Liver (tissue), 9 donors: Measurements from ENCODE around the gene DDR2. TPM values are rescaled to one million over a fixed set of nuclear protein-coding genes. Genes with fewer than 3 reads are reported as not detected.
"Not testable (repeated sequence)": the region's sequence is repeated elsewhere in the genome, so short reads cannot be mapped to it uniquely, and the experiment has no call there.

Source experiments
- DNase-seq: peaks from one replicate; pipeline ENCODE4 v3.0.0-alpha.2; 2017; ENCODE audit warnings: low spot score
- H3K27ac ChIP-seq, 2 donors: one replicate each; pipeline ENCODE4 v1.7.0; 2013; ENCODE audit warnings: inconsistent platforms in 2 of 2, low read length in 2 of 2, control low read depth in 1 of 2, low read depth in 1 of 2, mild to moderate bottlenecking in 1 of 2
- H3K27me3 ChIP-seq, 4 donors: one replicate each; pipeline versions ENCODE4 v1.6.1 to v1.7.0; 2013; ENCODE audit warnings: low read length in 3 of 4, inconsistent platforms in 1 of 4, mild to moderate bottlenecking in 1 of 4, moderate library complexity in 1 of 4; ENCODE audit not compliant: control insufficient read depth in 4 of 4, insufficient read depth in 4 of 4
- H3K36me3 ChIP-seq, 4 donors: one replicate each; pipeline versions ENCODE4 v1.6.1 to v1.7.0; 2013; ENCODE audit warnings: low read length in 3 of 4, mild to moderate bottlenecking in 3 of 4, low read depth in 1 of 4, moderate library complexity in 1 of 4; ENCODE audit not compliant: control insufficient read depth in 4 of 4, insufficient read depth in 3 of 4
- H3K4me1 ChIP-seq, 4 donors: one replicate each; pipeline versions ENCODE4 v1.6.1 to v1.7.0; 2013; ENCODE audit warnings: low read length in 3 of 4, mild to moderate bottlenecking in 3 of 4, moderate library complexity in 1 of 4; ENCODE audit not compliant: control insufficient read depth in 4 of 4, insufficient read depth in 4 of 4
- H3K4me3 ChIP-seq, 3 donors: one replicate each; pipeline versions ENCODE4 v1.6.1 to v1.7.0; 2013; ENCODE audit warnings: low read length in 3 of 3, control low read depth in 1 of 3, low read depth in 1 of 3, mild to moderate bottlenecking in 1 of 3
- H3K9ac ChIP-seq, 2 donors: one replicate each; pipeline ENCODE4 v1.7.0; 2013; ENCODE audit warnings: low read length in 2 of 2, mild to moderate bottlenecking in 2 of 2, moderate library complexity in 2 of 2, control low read depth in 1 of 2, low read depth in 1 of 2
- H3K9me3 ChIP-seq, 4 donors: one replicate each; pipeline versions ENCODE4 v1.6.1 to v1.7.0; 2013; ENCODE audit warnings: low read length in 3 of 4; ENCODE audit not compliant: control insufficient read depth in 4 of 4
- CTCF ChIP-seq: fragments of 150-350 bp; IDR thresholded peaks from 2 replicates; pipeline ENCODE4 v1.5.1; 2017; ENCODE audit warnings: improper control_type of control experiment, low read depth, low read length; ENCODE audit not compliant: missing input control
- EGR1 ChIP-seq, 2 donors: IDR thresholded peaks; 2 replicates each; pipeline ENCODE4 v1.6.1; 2016 to 2018; ENCODE audit warnings: antibody characterized with exemption in 2 of 2, low read depth in 2 of 2
- FOXA1 ChIP-seq: IDR thresholded peaks from 2 replicates; pipeline ENCODE4 v1.6.1; 2016; ENCODE audit warnings: antibody characterized with exemption
- FOXA2 ChIP-seq: IDR thresholded peaks from 2 replicates; pipeline ENCODE4 v1.6.1; 2016; ENCODE audit warnings: antibody characterized with exemption
- GABPA ChIP-seq, 2 donors: IDR thresholded peaks in 1 of 2; conservative IDR thresholded peaks in 1 of 2; 2 replicates each; pipeline ENCODE4 v1.6.1; 2016; ENCODE audit warnings: antibody characterized with exemption in 2 of 2, mild to moderate bottlenecking in 1 of 2, moderate library complexity in 1 of 2
- HNF4A ChIP-seq, 2 donors: conservative IDR thresholded peaks; 2 replicates each; pipeline ENCODE4 v1.6.1; 2016; ENCODE audit warnings: antibody characterized with exemption in 2 of 2, mild to moderate bottlenecking in 2 of 2
- HNF4G ChIP-seq: IDR thresholded peaks from 2 replicates; pipeline ENCODE4 v1.6.1; 2016; ENCODE audit warnings: antibody characterized with exemption
- MAX ChIP-seq: IDR thresholded peaks from 2 replicates; pipeline ENCODE4 v1.6.1; 2016; ENCODE audit warnings: antibody characterized with exemption
- NR2F2 ChIP-seq: IDR thresholded peaks from 2 replicates; pipeline ENCODE4 v1.6.1; 2016; ENCODE audit warnings: antibody characterized with exemption
- RAD21 ChIP-seq, 2 donors: IDR thresholded peaks; 2 replicates each; pipeline ENCODE4 v1.6.1; 2016; ENCODE audit warnings: antibody characterized with exemption in 2 of 2, mild to moderate bottlenecking in 2 of 2
- REST ChIP-seq: IDR thresholded peaks from 2 replicates; pipeline ENCODE4 v1.6.1; 2016; ENCODE audit warnings: antibody characterized with exemption, mild to moderate bottlenecking
- RXRA ChIP-seq, 2 donors: IDR thresholded peaks; 2 replicates each; pipeline ENCODE4 v1.6.1; 2017 to 2018; ENCODE audit warnings: antibody characterized with exemption in 2 of 2, mild to moderate bottlenecking in 1 of 2
- SP1 ChIP-seq: IDR thresholded peaks from 2 replicates; pipeline ENCODE4 v1.6.1; 2018; ENCODE audit warnings: antibody characterized with exemption, mild to moderate bottlenecking
- YY1 ChIP-seq: IDR thresholded peaks from 2 replicates; pipeline ENCODE4 v1.6.1; 2016; ENCODE audit warnings: antibody characterized with exemption, mild to moderate bottlenecking
- WGBS: extraction: QIAGEN DNeasy Blood & Tissue Kit; methylation state at CpG from one replicate; pipeline ENCODE4 v1.1.7; 2013; 5-methylcytosine and 5-hydroxymethylcytosine counted together
- polyA plus RNA-seq, 2 donors: library from polyadenylated mRNA; stranded (reverse) in 1 of 2; unstranded in 1 of 2; fragments of 200-250 nt in 1 of 2; fragments of >200 nt in 1 of 2; fragmentation: Nextera tagmentation in 1 of 2; extraction: Ambion mirVana in 1 of 2; gene quantifications; one replicate each; pipeline versions ENCODE4 v1.2.1 to v1.2.3, GENCODE V29; 2013 to 2015
- total RNA-seq, 2 donors: library from RNA; depleted of rRNA; stranded (reverse); fragments of >200 nt; gene quantifications; one replicate each; pipeline ENCODE4 v1.2.3, GENCODE V29; 2014
- donor health status: healthy.
- donor health status: healthy.
- donor health status: healthy.
- donor health status: healthy.
- donor health status: healthy.

The DDR2 gene
- total and polyA plus RNA-seq, 4 donors = 1.2 to 6.4 (median 2.1) TPM

- Histone ChIP-seq H3K27ac (no peak overlapping the region), H3K36me3 (peaks cover 3 to 34% (median 26%) of the 10 kb centered on the region in 4 donors), H3K27me3 (no peaks in the 10 kb centered on the region), H3K4me1 (peaks cover 7 to 21% (median 12%) of the 10 kb centered on the region in 4 donors), H3K9me3 (no peaks in the 10 kb centered on the region), H3K4me3 (no peak overlapping the region), H3K9ac (no peak overlapping the region)
- 91% methylated on average over 1 of the region's 1 CpG for WGBS
- TF ChIP-seq GABPA (IDR thresholded peaks at IDR 0.05 in 1 of 2, conservative IDR thresholded peaks at IDR 0.05 in 1 of 2) = no peak
- no peak for TF ChIP-seq HNF4G
- no peak for TF ChIP-seq RXRA (IDR thresholded peaks at IDR 0.05)
- TF ChIP-seq NR2F2 = no peak
- TF ChIP-seq MAX = no peak
- no peak for TF ChIP-seq SP1
- no peak for TF ChIP-seq EGR1 (IDR thresholded peaks at IDR 0.05; ENCODE audit: low read depth in 2 of 2)
- no peak for TF ChIP-seq HNF4A (conservative IDR thresholded peaks at IDR 0.05)
- TF ChIP-seq FOXA2 = no peak
- TF ChIP-seq FOXA1 = no peak
- TF ChIP-seq REST = no peak
- no peak for TF ChIP-seq RAD21 (IDR thresholded peaks at IDR 0.05)
- TF ChIP-seq YY1 = no peak
- no peak for TF ChIP-seq CTCF
- DNase-seq = no peak
These were observed 32.8 kb upstream of the DDR2 start for GRCh38 chr1:162599451-162599850.

GRCh38 chr1:162603117-162603516 is 29.1 kb upstream of the DDR2 start:
- H3K27me3 ChIP-seq, H3K27ac ChIP-seq, H3K9ac ChIP-seq, DNase-seq, H3K4me3 ChIP-seq, H3K4me1 ChIP-seq, H3K9me3 ChIP-seq: not testable (repeated sequence)
- WGBS = 95% methylated on average over 2 of the region's 2 CpGs
- peaks cover 5 to 27% (median 23%) of the 10 kb centered on the region in 4 donors for H3K36me3 ChIP-seq
